H4 (cell line): ENCODE measurements around the gene ZNF519. TPM values are rescaled to one million over a fixed set of nuclear protein-coding genes. Genes with fewer than 3 reads are reported as not detected.
A peak's percentile ranks its signal among the peaks of the same experiment; 100 is the strongest.

Experiments used
- DNase-seq: peaks from one replicate; pipeline ENCODE4 v3.0.0-alpha.2; 2015; ENCODE audit warnings: low spot score
- total RNA-seq: library from RNA; depleted of rRNA; stranded (reverse); fragments of >200 nt; shearing (Covaris generic); gene quantifications from 2 replicates; pipeline ENCODE4 v1.2.3, GENCODE V29; 2014; rRNA removed

The ZNF519 gene
- total RNA-seq, 1 experiment from 2014 or later: 8.6 TPM

DNA sequence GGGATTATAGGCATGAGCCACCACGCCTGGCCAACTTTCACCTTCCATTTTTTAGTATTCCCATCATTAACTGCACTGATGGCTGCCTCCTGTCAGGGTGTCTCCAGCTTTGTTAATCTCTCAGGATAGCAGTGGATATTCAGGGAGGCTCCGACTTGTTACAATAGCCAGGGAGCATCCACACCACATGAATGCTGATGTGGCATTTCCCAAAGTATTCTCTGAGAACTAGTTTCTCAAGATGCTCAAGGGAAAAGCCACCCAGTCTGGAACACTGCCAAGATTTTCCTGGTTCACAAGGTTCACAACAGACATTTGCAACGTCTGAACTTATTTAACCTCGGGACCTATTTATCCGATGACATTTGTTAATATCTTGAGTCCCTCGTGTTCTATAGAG lies 33.8 kb downstream of the ZNF519 start:
- DNase-seq: no peak

DNA sequence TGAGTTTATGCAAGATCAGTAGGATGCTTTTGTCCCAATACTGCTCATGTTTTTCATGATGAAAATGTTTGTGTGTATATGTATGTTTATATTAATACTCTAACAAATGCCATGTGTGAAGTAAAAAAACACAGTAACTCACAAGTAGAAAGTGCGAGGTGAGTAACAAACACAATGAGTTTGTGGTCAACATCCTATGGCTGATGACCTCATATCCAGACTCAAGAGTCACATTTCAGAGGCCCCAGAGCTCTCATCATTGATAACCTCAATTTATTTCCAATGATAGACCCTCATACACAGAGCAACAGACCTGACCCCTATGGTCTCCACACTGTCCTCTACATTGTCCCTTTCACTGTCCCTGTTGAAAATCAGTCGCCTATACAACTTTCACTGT lies 34.5 kb downstream of the ZNF519 start:
- no peak for DNase-seq

DNA sequence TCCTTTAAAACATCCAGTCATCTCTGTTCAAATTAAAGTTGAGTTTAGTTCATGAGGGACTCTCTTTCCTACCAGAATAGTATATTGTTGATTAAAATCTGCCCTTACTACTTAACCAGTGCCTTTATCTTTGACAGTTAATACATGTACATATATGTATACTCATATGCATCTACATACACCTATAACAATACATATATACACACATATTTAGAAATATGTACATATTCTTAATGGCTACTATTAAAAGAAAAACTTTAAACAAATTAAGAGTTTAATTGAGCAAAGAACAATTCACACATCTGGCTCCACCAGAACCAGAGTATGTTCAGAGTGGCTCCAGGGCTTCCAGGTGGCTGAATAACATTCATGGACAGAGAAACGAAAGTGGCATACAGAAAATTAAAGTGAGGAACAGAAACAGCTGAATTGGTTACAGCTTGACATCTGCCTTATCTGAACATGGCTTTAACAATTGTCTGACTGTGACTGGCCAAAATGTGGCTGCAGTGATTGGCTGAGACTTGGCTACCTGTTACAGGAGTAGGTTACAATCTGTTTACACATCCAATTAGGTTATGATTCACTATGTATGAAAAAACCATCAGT lies 38.8 kb downstream of the ZNF519 start:
- DNase-seq: no peak

DNA sequence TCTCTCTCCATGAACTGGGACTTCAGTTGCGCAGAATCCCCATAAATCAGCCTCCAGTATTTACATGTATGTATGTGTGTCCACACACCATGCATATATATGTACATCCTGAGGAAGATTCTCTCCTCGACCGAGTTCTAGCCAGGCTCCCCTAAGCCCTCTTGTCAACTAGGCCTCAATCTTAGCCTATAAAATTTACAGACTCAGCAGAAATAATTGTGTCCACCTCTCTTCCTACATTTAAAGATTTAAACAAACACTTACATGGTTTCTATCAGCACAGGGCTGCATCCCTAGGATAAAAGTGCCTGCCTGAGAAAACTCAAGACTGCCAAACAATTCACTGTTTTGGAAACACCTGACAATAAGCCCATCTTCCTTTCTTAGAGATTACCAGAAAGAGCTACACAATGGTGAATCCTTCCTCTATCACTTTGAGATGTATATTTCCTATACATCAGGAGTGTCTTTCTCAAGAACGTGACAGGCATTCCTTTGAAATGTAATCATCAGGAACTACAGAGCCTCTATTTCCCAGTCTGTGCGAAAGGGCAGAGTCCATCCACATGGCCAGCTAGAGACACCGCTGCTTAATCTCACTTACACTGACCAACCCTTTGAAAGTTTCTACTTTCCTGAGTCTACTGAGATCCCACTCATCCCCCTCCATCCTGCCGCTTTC lies 39.5 kb downstream of the ZNF519 start:
- no peak for DNase-seq

DNA sequence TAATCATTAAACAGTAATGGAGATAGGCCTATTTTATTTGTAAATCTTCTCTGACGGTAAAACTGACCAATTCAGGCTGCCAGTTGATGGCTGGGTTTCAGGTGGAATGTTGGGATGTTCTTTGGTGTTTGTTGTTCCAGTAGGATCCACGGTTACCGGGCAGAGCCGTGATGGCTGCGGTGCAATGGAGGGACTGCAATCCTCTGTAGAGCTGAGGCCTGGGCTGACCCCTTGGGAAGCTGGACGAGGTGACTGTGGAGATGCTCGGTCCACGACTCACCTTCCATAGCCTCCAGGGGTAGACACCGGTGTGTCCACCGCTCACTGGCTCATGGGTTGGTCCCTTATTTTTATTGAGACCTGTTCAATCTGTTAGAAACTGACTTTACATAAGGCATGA lies 42.5 kb downstream of the ZNF519 start:
- DNase-seq: no peak

DNA sequence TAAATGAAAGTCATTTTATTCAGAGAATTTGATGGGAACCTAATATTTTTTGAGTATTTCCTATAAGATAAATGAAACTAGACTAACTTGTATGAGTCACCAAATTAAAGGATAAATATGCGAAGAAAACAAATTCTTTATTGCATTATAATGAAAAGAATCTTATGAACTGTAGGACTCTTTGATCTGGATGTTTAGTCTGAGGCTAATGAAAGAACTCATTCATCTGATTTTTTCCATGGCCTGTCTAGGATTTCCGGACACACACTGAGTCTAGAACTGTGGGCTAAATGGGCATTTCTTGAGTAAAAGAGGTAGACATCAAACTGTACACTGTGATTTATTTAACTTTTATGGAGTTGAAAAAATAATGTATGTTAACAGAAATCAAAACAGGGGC lies 43.0 kb downstream of the ZNF519 start:
- no peak for DNase-seq

DNA sequence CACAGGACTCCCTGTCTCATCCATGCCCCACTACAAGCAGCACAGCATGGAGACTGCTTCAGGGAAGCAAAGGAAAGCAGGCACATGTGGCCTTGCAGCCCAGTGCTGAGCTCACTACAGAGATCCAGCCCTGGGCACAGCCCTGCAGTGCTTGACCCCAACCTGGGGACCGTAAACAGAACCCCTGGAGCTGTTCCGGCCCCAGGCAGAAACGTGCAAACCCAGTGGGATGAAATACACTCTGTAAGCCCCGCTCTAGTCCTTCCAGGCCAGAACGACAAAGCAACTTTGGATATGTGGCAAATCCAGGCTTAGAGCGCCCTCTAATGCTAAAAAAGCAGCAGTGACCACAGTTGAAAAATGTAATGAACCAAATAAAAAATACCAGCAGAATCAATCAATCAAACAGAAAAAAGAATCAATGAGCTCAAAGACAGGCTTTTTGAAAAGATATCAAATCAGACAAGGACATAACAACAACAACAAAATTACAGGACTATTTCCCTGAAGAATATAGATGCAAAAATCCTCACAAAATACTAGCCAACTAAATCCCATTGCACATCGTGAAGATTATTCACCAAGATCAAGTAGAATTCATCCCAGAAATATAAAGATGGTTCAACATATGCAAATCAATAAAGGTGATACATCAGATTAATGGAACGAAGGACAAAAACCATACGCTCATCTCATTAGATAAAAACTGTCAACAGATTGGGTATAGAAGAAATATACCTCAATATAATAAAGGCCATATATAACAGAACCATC lies 45.6 kb downstream of the ZNF519 start:
- peak; percentile 40 for DNase-seq

DNA sequence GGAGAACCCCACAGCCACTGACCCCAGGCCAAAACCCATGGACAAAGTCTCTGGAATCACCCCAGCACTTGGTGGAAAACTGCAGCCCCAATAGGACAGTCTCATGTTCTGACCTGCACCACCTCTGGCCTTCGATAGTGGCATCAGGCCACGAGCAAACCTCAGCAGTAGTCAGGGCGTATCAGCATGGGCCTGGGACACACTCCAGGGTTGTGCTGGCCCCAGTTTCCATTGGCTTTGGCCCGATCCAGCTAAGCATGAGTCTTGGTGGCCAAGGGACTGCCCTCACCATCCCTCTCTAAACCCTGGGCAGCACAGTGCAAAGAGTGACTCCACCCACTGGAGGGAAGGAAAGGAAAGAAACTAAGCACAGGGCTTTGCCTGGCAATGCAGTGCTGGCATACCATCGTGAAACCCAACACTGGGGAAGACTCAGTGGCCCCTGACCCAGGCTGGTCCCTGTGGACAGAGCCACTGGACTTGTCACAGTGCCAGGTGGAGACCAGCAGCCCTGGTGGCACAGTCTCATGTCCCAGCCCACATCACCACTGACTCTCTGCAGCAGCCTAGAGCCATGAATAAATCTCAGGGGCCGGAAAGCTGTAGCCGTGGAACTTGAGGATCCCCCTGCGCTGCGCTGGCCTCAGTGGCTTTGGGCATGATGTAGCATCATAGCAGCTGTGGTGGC lies 46.3 kb downstream of the ZNF519 start:
- DNase-seq: no peak

DNA sequence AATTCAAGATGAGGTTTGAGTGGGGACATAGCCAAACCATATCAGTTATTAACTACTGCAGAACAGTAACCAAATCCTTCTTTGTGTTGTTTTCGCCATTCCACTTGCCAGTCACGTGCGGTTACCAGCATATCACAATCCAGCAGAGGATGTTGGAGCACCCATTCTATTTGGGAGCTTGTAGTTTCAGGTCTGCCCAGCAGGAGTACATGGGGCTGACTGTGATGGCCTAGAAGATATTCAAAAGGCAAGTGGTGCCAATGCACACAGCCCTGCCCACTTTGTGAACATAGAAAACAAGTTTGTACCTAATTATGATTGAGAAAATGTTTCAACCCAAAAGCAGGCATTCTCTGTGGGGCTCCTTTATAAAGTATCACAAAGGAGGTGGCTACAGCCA lies 57.0 kb downstream of the ZNF519 start:
- DNase-seq: no peak

DNA sequence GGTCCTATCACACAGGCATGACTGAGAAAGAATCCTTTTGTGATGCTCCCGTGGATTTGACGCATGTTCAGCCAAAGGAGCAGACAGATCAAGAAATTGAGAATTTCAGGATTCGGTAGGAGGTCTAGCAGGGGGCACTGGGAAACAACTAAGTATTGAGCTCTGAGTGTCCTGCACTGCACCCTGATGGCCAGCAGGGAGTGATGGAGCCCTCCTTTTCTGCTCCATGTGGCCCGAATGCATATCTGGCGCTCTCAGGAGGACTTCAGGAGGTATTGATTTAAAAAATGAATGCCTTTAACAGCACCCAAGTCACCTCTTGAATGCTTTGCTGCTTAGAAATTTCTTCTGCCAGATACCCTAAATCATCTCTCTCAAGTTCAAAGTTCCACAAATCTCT lies 58.0 kb downstream of the ZNF519 start:
- peak; percentile 30 for DNase-seq

DNA sequence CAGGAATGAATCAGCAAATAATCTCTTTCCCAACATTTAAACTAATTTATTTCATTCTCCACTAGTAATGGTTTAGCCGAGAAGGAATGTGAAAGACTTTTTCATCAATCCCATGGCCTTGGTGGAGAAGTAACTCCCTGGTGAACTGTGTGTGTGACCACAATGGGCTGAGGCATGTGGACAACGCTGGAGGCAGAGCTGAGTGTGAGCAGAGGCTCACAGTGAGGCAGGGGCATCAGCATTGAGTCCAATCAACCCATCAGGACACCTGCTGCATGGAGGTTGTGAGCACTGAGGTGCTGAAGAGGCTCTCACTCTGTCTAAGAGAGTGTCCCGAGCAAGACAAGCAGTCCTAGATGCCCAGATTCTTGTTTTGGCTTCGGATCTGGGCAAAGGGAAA lies 78.6 kb downstream of the ZNF519 start:
- no peak for DNase-seq

Other genes starting within 250 kb of the ZNF519 start
- not detected in 2 replicates for gene MC2R, start 216.9 kb downstream of the ZNF519 start, total RNA-seq